Stimulated activated CD4-positive, alpha-beta T cell treated with anti-CD3 and anti-CD28 coated beads, TNF-alpha, amount 100 ng/mL, for 24 hours (primary cell): ENCODE results near the gene HK1.
A peak's percentile ranks its signal among the peaks of the same experiment; 100 is the strongest.
"Not testable (repeated sequence)": the region's sequence is repeated elsewhere in the genome, so short reads cannot be mapped to it uniquely, and the experiment has no call there.

Experiments used
- DNase-seq, 3 experiments: peaks; one replicate each; pipeline ENCODE4 v3.0.0-alpha.2; 2020; ENCODE audit warnings: low read depth in 3 of 3

Gene HK1

DNA sequence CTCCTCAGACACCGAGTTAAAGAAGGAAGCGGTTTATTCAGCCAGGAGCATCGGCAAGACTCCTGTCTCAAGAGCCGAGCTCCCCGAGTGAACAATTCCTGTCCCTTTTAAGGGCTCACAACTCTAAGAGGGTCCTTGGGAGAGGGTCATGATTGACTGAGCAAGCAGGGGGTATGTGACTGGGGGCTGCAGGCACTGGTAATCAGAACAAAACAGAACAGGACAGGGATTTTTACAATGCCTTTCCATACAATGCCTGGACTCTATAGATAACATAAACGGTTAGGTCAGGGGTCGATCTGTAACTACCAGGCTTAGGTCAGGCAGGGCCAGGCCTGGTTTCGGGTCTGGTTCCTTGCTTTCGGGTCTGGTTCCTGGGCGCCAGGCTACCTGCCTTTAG, 30.0 kb downstream of the HK1 start:
- not testable (repeated sequence) for DNase-seq

DNA sequence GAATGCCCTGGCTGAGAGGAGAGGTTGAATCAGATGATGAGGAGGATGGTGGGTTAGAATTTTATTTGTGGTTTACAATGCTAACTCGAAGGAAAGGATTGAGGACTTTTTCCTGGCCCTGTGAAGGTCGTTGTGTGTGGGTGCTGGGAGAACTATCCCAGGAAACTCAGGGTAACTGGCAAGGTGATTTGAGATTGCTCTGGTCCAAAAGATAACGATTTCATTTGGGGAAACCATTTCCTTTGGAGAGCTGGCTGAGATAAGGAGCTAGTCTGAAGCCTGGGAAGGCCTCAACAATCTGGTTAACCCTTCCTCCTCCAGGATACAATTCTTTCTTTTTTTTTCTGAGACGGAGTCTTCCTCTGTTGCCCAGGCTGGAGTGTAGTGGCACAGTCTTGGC, 33.0 kb downstream of the HK1 start:
- no peak for DNase-seq

DNA sequence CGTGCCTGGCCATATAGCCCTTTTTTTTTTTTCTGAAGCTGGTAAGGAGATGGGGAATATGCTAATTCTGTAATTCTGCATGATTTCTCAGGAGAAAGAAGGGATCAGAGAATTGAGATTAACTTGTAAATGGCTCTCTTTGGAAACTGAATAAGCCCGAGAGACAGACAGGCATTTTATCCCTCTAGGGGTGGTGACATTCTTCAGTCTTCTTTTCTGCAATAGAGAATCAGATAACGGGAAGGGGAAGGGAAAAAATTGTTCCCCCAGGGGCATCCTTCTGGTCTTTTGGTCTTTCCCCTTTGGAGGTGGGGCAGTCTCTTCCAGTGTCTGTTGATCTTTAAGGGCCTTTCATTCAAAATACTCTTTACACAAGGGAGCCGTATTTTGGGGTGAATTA, 34.2 kb downstream of the HK1 start:
- DNase-seq = no peak

GRCh38 chr10:69315100-69315542, 36.8 kb downstream of the HK1 start:
- no peak for DNase-seq

DNA sequence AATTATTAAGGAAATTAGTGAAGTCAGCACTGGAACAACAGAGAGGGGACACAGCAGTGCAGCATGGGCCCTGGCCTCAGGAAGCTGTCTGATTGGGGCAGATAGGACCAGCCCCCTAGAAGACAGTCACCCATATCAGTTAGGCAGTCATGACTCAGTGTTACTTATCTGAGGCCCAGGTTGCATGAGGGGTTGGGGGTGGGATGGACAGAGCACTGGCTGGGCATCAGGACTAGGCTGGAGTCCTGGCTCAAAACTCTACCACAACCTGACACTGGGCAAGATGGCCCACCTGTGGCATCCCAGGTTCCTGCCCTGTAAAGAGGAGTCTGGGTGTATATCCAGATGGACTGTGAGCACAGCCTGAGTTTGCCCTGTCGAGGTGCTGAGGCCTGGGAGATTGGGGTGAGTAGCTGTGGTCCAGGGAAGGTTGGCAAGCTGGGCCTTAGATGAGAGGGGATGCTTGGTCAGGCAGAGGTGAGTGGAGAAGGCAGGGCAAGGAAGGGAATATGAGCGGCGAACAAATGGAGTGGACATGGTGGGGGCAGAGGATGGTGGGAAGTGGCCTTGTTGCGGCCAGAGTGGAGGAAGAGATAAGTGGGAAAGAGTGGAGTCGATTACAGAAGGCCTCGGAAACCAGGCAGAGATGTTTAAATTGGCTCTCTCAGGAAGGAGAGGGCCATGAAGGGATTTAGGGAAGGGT, 37.5 kb downstream of the HK1 start:
- no peak for DNase-seq

- no peak for DNase-seq
Observed at GRCh38 chr10:69316313-69317059, 38.2 kb downstream of the HK1 start.

GRCh38 chr10:69317175-69317604, 38.9 kb downstream of the HK1 start:
- peak in 1 of 3 experiments; percentile 32 for DNase-seq

- DNase-seq = no peak
Observed at GRCh38 chr10:69317626-69318105, 39.4 kb downstream of the HK1 start.

- peak; percentile 83 to 92 (median 86) for DNase-seq
Observed at GRCh38 chr10:69318106-69318866, 40.0 kb downstream of the HK1 start.

DNA sequence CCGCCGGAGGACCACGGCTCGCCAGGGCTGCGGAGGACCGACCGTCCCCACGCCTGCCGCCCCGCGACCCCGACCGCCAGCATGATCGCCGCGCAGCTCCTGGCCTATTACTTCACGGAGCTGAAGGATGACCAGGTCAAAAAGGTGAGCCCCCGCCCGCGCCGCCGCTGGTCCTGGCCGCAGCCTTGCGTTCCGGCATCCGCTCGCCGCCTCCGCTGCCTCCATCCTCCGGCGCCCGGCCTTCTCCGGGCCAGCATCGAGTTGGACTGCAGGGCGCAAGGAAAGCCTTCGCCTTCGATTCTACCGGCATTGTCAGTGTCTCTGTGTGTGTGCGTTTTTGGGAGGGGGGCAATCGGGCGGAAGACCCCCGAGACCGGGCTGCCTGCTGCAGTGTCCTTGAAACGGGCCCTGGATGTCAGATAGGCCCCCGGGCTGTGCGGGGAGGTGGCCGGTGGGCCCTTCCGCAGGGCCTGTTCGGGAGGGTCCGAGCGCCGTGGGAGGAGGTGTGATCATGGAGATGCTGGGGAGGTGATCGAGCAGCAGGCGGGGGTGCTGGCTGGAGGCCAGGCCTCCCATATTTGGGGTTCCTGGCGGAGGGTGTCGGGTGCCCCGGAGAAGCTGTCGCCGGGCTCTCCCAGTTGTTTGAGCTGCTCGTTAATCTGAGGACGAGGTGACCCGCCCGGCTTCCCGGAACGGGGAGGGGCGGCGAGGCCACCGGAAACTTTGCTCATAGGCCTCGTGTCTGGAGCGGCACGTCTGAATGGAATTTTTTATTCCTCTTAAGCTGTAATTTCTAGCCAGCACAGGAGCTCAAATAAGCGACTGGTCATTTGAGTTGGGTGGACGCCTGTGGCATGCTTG, 40.8 kb downstream of the HK1 start:
- peak; percentile 45 to 86 (median 64) for DNase-seq

DNA sequence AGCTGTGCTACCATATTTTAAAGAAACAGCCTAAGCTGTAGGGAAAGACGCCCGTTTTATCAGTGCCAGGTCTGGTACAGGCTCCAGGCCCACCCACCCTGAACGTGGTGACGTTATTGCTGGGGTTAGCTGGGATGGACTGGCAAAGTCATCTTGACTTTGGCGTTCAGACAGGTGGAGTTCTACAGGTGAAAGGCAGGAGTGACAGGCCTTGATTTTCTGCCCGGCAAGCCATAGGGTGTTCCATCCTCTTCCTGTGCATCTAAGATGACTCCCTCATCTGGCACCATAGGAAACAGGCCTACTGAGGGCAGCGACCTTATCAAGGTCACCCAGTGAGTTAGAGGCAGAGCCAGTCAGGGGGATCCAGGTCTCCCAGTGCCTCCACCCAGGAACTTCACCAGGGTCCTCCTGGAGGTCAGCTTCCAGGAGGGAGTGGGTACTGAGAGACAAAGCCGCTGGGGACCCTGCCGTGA, 41.6 kb downstream of the HK1 start:
- no peak for DNase-seq

GRCh38 chr10:69320521-69320920, 42.2 kb downstream of the HK1 start:
- no peak for DNase-seq

- no peak for DNase-seq
Observed at GRCh38 chr10:69321039-69321715, 42.9 kb downstream of the HK1 start.

GRCh38 chr10:69321865-69322264, 43.6 kb downstream of the HK1 start:
- no peak for DNase-seq

GRCh38 chr10:69322346-69322745, 44.0 kb downstream of the HK1 start:
- not testable (repeated sequence) for DNase-seq

GRCh38 chr10:69323622-69324021, 45.3 kb downstream of the HK1 start:
- DNase-seq = no peak

DNA sequence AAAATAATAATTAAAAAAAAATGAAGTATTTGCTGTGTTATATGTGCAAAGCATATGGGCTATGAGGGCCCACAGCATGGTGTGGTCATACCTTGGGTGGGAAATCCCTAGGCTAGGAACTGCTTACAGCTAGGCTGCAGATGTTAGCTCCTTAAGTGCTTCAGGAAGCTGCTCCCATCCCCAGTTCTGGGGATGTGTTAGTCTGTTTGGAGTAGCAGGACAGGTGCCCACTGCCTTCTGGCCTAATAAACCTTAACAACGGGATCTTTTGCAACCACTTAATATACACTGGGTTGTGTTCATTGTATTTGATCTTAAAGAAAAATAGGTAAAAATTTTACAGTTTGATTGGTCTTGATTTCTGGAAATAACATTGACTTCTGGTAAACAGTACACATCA, 46.3 kb downstream of the HK1 start:
- DNase-seq = no peak

DNA sequence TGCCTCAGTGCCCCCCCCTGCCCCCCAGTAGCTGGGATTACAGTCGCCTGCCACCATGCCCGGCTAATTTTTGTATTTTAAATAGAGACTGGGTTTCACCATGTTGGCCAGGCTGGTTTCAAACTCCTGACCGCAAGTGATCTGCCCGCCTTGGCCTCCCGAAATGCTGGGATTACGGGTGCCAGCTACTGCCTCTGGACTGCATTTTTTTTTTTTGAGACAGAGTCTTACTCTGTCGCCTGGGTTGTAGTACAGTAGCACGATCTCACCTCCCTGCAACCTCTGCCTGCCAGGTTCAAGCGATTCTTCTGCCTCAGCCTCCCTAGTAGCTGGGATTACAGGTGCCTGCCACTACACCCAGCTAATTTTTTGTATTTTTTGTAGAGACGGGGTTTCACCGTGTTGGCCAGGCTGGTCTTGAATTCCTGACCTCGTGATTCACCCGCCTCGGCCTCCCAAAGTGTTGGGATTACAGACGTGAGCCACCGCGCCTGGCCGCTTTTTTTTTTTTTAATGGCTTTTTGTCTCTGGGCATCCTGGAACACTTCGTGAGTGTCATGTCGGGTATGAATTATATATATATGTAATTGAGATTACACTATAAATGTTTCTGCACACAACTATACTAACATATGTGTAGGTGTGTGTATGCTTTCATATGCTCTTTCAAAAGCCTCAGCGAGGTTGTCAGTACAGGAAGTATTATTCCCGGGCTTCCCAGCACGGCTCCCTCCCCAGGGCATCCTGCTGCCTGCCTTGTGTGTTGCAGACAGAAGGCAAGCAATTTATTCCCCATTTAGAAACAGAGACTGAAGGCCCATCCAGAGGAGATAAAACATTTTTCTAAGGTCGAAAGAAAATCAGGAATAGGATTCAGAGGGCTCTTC, 47.6 kb downstream of the HK1 start:
- DNase-seq = not testable (repeated sequence)

GRCh38 chr10:69326692-69327091, 48.4 kb downstream of the HK1 start:
- DNase-seq = no peak
